Activated CD8-positive, alpha-beta memory T cell treated with anti-CD3 and anti-CD28 coated beads for 48 hours (primary cell): Measurements from ENCODE around the gene MORN5.

Experiments
- DNase-seq, 3 experiments: peaks; one replicate each; pipeline ENCODE4 v3.0.0-alpha.2; 2020; ENCODE audit warnings: low read depth in 2 of 3, low spot score in 2 of 3

The MORN5 gene

DNA sequence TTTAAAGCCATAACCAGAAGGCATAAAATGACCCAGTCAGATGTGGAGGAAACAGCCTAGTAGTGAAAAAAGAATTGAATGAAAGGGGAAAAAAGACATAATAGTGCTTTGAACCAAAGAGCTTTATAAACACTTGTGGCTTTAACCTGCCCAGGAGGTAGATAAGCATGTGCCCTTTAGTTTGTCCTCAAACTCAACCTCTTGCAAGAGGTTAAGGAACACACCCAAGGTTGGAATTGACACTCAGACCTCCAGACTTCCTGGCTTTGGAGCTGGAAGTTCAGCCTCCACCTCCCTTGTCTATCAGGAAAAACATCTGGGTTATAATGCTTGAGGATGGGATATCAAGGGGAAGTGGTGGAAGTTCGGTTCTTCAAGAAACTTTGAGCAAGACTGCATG, 16.4 kb upstream of the MORN5 start:
- no peak for DNase-seq

DNA sequence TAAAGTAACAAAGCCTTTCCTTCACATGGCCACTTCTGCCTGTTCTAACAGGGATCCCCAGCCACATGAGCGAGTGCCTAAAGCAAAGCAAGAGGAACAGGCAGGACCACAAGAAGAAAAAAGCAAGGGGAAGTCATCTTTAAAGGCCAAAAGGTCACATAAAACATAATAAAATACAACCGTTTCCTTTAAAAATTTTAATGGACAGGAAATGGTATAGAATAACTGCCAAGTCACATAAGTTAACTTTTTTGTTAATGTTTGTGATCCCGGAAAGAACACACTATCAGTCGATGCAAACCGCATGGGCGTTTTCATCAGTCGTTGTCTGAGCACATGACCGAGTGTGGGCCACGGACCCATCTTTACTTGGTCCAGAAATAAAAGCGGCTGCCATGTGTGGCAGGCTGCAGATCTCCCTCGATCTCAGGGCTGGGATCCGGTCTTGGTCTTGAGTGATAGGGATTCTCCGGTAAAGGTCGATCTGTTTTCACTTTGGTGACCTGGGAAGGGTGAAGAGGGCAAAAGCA, 15.8 kb upstream of the MORN5 start:
- DNase-seq = no peak

DNA sequence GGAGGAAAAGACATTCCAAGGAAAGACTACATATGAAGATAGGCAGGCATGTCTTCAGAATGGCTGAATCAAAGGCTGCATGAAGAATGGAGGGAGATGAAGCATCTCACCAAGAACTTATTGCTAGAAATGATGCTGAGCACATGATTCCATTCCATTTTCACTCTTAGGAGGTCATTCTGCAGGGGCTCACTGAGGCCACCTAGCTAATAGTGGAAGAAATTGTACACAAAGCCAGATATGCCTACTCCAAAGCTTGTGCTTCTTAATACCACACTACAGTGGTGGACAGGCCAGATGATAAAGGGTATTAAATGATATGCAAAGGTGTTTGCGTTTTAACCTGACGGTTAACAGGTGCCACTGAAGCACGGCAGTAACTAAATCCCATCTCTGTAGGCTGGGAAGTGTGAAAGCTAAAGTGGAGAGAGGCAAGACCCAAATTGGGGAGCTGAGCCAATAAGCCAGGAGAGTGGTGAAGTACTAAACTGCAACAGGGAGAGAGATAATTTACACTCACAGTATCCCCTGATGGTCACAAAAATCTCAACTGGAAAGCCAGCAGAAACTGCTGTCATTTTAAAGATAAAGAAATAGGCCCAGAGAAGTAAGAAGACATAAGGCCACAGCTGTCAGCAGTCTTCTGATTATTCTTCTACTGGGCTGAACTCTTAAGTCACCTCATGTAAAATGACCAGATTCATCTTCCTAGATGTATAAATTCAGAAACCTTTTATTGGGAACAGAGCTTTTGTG, 14.7 kb upstream of the MORN5 start:
- DNase-seq = no peak

DNA sequence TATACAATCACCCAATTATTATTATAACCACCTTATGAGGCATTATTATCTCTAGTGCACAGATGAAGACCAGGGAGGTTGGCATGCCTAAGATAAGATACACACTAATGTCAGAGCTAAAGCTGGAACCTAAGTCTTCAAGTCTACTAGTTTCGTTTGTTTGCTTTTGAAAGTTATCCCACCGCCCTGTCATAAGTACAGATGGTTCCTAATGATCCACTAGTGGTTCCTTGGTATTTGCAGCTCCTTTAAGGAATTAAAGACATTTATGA, 14.2 kb upstream of the MORN5 start:
- DNase-seq = no peak

DNA sequence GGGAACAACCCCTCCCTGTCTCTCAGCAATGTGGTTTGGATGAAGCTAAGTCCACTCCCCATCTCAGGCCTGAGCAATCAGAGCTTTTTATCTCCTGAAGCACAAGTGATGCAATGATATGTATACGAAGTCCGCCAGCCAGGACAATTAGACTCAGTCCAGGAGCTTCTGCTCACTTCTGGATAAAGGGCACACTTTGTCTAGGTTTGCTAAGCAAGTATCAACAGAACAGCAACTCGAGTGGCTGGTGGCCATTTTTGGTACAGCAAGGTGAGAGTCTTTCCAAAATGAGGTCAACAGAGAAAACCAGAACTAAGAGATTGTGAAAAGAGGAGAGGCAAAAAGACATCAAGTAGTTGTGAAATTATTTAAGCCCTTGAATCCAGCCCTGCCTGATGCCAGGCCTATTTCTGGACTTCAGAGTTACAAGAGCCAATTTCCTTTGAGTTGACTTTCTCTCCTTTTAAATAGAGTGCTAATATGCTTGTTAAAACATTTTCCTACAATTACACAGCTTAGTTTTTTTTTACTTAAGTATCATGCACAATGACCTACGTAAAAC, 8.4 kb upstream of the MORN5 start:
- no peak for DNase-seq

DNA sequence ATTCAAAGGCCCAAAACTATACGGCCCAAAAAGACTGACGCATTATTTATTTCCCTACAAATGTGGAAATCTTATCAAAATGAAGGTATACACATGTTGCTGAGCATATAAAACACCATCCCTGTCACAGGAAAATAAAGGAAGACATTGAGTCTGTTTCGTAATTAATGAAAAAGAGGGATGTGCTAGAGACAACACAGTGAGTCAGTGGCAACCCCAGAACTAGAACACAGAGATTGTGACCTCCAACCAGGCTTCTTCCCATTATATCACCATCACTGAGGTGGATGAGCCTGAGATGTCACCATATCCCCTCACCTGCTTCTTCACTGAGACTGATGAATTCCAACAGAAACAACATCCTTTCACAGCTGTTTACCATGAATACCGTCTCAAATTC, 3.9 kb upstream of the MORN5 start:
- no peak for DNase-seq

DNA sequence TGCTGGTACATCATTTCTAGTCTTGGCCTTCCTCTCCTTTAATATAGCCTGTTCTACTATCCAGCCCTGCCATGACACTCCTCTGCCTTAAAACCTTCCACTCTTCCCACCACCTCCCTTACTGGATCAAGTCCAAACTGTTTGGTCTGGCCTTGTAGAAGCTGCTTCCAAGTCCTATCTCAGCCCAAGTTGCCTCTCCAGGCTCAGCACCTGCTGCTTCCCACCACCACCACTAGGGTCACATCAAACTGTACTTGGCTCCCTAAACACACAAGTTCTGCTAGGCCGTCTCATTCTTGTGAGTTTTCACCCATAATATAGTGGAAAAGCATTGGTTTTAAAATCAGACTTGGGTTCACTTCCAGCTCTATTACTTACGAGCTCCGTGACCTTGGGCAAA, 1.5 kb upstream of the MORN5 start:
- no peak for DNase-seq

DNA sequence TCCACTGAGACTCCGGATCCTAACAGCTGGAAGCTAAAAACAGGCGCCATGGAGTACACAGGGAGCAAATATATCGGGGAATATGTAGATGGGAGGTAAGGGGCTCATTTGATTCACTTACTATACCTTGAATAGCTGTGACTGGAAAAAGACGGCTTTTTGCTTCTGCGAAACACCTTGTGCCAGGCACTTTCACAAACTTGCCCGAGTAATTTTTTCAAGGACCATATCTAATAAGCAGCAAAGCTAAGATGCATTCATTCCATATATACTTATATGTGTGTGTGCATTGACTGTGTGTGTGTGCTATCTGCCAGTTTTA, 178 bp downstream of the MORN5 start:
- DNase-seq = no peak

DNA sequence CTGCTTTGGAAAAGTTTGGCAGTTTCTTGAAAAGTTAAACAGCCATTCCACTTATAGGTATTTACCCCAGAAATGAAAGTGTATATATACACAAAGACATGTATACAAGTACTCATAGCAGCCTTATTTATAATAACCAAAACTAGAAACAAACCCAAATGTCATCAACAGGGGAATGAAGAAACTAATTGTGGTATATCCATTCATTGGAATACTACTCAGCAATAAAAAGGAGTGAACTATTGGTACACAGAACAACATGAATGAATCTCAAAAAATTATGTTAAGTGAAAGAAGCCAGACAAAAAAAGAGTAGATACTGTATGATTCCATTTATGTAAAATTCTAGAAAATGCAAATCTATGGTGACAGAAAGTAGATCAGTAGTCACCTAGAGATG, 2.7 kb downstream of the MORN5 start:
- DNase-seq = no peak

DNA sequence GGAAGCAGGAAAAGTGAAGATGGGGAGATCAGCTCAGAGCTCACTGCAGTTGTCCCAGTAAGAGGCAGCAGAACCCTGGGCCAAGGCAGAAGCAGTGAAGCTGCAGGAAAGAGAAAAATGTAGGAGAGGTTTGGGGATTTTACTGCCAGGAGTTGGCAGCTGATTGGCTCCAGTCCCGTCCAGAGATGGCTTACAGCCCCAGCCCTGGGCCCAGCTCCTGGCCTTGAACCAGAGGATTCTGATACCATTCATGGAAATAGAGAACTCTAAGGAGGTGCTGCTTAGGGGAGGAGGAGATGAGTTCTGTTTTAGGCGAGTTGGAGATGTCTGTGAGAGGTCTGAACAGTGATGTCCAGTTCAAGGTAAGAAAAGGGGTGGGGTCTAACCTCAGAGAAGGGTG, 4.6 kb downstream of the MORN5 start:
- DNase-seq = no peak

DNA sequence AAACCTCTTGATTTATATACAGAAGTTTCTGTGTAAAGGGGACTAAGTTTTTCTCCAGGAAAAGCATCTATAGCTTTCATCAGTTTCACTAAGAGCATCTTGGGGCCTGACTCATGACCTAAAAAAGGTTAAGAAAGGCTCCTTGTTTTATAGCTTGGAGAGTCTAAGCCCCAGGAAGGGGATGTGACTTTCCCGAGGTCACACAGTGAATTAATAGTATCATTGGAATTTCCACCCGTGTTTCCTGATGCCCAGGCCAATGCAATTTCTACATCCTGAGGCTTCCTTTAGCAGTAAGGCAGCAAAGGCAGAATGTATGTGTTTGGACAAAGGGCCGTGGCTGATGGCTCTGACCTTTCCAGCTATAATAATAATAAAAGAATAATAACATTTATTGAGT, 8.6 kb downstream of the MORN5 start:
- no peak for DNase-seq

DNA sequence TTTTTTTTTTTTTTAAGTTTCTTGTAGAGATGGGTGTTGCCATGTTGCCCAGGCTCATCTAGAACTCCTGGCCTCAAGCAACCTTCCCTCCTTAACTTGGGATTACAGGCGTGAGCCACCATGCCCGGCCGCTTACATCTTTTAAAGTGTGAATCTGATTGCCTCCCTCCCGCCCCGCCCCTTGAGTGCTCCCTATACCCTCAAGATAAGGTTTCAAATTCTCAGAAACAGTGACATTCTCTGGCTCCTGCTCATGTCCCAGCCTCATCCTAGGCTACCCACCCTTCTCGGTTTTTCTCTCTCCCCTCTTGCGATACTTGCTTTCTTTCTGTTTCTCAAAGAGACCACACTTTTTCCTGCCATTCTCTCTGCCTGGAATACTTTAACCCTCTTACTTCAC, 12.4 kb downstream of the MORN5 start:
- DNase-seq = no peak

DNA sequence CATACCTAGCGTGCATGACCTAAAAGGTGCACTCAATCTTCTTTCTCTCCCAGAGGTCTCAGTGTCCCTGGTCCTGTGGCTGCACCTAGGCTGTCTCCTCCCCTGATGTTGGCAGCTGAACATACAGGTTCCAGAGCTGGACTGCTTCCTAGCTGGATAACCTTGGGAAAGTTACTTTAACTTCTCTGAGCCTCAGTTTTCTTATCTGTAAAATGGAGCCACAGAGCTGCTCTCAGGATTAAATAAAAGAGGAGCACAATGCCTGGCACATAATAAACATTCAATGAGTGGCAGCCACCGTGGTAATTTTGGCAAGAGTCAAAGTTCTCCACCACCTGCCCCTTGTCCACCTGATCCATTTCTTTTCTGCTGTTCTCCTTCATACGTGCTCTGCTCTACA, 14.0 kb downstream of the MORN5 start:
- DNase-seq = no peak

DNA sequence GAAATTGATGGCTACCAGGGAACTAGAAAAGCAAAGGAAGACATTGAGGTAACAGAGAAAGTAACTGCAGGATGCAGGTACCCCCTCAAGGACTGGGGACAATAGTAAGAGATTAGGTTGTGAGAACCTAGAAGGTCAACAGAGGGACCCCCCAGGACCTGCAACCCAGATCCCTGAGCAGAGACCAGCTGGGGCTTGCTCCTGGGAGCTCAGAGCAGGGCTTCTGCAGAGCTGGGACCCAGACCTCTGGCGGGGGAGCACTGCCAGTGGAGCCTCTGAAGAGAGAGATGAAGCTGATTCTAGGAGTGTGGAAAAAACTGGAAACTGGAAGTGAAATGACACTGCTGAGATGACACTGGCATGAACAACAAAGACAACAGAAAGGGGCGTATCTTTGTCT, 17.2 kb downstream of the MORN5 start:
- no peak for DNase-seq

DNA sequence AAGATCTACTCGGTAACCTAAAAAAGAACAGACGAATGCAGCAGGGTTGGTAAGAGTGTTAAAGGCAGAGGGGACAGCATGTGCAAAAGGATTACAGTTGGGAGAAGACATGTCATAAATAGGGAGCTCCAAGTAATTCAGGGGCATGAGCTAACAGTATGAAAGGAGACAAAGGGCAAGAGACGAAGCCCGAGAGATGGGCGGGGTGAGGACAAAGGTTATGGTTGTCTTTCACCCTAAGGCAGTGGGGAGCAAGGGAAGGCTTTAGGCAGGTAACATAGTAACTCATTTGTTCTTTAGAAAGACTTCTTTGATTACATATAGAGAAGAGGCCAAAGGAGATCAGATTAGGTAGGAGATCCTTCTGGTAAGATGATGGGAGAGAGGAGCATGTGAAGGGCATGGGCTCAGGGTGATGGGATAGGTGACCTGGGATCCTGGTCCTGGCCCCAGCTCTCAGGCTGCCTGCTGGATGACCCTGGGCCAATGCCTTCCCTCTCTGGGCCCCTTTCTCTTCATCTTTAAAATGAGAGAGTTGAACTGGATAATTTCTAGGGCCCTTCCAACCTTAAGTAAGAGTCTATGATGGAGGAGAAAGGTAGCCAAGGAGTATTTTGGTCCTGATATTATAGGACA, 19.5 kb downstream of the MORN5 start:
- no peak for DNase-seq

DNA sequence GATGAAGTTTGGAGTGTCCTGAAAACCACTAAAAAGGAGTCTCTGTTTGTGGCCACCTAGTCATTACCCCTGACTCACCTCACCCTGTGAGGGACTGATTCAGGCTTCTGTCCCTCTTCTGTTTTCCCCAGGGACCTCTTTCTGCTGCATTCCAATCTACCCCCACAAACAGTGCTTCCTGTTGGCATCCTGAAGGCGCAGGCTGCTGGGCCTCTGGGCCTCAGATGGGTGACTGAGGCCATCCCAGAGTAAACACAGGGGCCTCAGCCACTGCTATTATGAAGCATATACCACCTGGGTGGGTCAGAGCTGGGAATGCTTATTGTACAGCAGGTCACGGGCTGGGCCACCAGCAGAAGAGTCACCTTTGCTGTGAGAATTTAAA, 20.0 kb downstream of the MORN5 start:
- no peak for DNase-seq

DNA sequence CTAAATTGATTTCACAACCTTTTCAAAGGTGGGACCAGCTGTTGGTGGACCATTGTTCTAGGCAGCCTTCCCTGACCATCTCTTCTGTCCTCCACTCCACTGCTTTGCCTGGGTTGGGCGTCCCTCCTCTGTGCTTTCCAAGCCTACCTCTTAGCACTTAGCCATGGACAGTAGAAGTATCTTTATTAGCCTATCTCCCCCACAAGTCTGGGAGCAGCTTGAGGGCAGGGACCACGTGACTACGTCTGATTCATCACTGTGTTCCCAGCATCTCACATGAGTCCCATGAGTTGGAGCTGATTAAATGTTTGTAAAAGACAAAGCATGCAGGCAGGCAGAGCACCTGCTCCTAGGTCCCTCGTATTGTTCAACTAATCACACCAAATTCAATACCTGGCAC, 20.9 kb downstream of the MORN5 start:
- DNase-seq = no peak

DNA sequence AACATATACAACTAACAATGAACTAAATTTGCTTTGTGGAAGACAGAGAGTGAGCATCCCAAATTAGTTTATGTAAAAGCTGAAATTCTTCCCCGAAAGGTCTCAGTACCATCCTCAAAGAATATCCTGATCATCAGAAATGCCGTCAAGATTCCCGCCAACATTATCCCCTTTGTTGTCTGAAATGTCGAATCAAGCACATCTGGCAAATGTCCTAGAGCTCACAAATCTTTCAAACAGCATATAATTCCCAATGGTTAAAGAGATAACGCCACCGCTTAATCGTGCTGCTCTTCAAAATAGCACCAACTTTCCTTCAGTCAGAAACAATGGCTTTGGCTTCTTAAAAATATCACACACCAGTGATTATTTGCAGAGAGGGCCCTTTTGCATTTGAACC, 23.8 kb downstream of the MORN5 start:
- DNase-seq = no peak

DNA sequence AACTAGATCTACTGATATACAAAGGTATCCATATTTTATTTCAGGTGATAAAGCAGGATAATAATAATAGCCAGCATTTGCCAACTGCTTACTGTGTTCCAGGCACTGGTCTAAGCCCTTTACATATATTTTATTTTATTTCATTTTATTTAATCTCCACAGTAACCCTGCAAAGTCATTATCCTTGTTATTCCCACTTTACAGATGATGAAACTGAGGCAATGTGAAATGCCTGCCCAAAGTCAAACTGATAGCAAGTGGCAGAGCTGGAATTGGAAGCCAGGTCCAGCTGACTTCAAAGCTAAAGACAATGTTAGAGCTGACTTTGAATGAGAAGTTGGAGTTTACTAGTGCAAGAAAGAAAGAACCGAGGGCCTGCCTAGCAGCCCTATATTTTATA, 24.8 kb downstream of the MORN5 start:
- DNase-seq = no peak

DNA sequence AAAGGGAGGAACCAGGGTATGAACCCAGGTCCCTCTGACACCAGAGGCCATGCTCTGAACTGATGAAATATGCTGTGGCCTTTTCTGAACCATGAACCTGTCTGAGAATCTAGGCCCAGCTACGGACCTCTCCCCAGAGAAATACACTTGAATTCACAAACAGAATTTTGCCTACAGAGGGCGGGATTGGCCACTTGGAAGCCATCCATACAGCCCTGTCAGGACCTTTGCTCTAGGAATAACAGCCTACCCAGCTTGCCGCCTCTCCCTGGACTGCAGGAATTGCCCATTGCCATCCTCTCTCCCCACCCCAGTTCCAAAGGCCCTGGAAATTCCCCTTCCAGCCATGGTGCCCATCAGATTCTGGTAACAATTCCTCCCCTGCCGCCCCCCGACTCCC, 26.6 kb downstream of the MORN5 start:
- DNase-seq = no peak

DNA sequence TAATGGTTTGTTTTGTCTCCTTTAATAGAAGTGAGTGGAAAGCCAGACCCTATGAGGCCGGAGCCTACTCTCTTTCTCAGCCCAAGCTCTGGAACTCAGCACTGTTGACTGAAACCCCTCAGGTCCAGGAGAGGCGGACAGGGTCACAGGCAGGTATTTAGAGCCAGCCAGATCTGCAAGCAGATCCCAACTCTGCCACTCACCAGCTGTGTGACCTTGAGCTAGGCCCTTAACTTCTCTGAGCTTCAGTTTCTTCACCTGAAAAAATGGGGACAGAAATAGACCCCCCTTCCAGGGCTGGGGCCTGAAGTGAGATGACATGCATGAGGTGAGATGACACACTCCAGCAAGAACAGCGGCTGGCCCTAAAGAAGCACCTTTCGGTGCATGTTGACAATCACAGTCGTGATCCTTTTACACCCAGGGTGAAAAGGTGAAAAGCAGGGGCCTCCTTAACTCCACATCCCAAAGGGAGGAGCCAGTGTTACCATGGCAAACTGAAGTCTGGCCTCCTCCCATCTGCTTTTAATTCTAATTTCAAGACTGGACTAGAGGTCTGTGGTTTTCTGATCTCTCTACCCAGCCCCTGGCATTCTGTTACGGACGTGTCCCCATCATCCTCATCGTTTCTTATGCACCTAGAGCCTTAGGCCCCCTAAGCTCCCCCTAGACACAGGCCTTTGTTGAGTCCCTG, 27.2 kb downstream of the MORN5 start:
- no peak for DNase-seq

DNA sequence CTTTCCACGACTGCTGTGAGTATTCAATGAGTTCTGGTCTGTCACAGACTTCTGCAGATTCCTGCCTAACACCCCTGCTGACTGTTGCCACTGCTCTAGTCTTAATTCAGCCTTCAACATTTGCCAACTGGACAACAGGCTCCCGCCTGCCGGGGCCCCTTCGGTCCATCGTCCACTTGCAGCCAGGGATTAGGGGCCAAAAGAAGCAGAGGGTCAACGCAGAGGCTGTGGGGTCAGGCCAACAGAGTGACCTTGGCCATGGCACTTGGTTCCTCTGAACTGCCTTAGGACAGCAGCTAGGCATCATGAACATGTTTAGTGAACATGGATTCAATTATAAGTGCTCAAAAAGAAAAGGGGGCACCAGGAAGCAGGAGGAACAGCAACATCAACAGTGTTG, 28.7 kb downstream of the MORN5 start:
- no peak for DNase-seq
